Measurements from ENCODE around the gene SHCBP1.

SHCBP1 gene

DNA sequence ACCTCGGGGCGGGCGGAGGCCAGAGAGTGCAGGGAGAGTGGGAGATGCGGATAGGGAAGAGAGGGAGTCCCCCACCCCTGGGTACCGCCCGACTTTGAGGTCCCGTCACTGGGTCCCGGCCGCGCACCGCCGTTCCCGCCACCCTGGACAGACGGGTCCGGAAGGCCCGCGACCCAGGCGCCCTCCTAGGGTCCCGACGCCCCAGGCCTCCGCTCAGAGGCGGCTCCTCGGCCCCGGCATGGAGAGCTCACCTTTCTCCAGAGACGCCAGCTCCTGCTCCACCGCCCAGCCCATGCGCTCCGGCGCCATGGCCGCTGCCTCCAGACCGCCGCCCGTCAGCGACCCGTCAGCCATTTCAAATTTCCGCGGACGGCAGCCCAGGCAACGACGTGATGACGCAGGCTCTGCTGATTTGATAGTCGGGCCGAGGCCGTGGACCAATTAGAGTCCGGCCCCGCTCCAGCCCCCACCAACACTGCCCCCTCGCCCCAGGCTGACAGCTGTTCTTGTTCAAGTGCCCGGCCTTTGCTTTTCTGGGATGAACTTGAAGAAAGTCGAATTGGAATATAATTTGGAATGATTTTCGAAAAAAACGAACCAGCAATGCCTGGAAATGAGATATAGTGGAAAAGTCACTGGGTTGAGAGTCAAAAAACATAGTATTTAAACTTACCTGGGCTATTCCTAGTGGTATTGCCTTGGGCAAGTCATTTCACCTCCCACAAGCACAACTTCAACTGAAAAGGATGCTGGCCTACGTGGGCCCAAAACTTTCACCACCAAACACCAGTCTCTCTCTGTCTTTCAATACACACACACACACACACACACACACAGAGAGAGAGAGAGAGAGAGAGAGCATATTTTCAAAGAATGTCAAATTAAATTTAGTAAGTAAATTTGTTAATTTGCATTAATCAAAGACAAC lies at the start of gene SHCBP1:
Gene SHCBP1 (minus strand): TSS at position 374 of the 928 bp plus-strand sequence. CDS start 20 bp downstream, at position 354.
- H3K27ac ChIP-seq (ENCODE audit: low read depth, low read length) = peak within 1 kb of the TSS; percentile 95
- peak within 1 kb of the TSS; percentile 99 for H3K4me3 ChIP-seq (ENCODE audit: low read length)
- TF ChIP-seq CTCF (IDR thresholded peaks at IDR 0.05; ENCODE audit: low read depth, low read length, poor library complexity, severe bottlenecking) (no peak), EZH2phosphoT487 (IDR thresholded peaks at IDR 0.05; ENCODE audit: borderline replicate concordance, low read length) (no peak)
- H3K4me1 ChIP-seq (ENCODE audit: control insufficient read depth, low read length) = peaks cover 48% of the 10 kb centered on the region
- H3K9me2 ChIP-seq (replicated peaks; ENCODE audit: control insufficient read depth, low read length) = no peaks in the 10 kb centered on the region
- peaks cover 58% of the 10 kb centered on the region for H3K79me2 ChIP-seq (ENCODE audit: control insufficient read depth, low read length)
- no peaks in the 10 kb centered on the region for H3K9me3 ChIP-seq (ENCODE audit: control insufficient read depth, insufficient read depth, low read length)
- H3K4me2 ChIP-seq (ENCODE audit: low read length) = peak within 1 kb of the TSS; percentile 96
- H3K27me3 ChIP-seq (ENCODE audit: control insufficient read depth, low read length) = no peaks in the 10 kb centered on the region
- peaks cover 22% of the 10 kb centered on the region for H3F3A ChIP-seq (ENCODE audit: control insufficient read depth, insufficient read depth)
- H4K20me1 ChIP-seq (ENCODE audit: control insufficient read depth, insufficient read depth, low read depth, low read length) = 0 out of 2 replicates have a peak, but pooled peaks cover 9% of the 10 kb centered on the region
- H3K36me3 ChIP-seq (ENCODE audit: control insufficient read depth, low read length) = peaks cover 46% of the 10 kb centered on the region

DNA sequence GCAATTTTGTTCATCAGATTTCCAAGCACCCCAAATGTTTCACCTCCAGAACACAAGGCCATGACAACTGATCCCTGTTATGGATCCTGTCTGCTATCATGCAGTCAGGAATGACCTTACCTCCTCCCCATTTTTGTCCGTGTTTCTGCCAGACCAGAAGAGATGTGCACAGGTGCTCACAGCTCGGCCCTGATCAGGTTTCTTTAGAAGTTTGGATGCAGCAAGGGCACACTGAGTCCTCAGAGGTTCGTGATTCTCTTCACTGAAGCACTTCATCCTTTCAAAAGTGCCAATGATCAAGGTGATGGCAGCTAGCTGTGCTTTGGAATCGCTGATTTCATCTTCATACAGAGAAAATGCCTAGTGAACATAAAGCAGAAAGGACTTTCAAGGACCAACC lies 40.9 kb upstream of the SHCBP1 start:
- Histone ChIP-seq H3K9me3 (ENCODE audit: control insufficient read depth, insufficient read depth, low read length) (no peaks in the 10 kb centered on the region), H4K20me1 (ENCODE audit: control insufficient read depth, insufficient read depth, low read depth, low read length) (no peaks in the 10 kb centered on the region), H3K27ac (ENCODE audit: low read depth, low read length) (no peak overlapping the region), H3K79me2 (ENCODE audit: control insufficient read depth, low read length) (no peaks in the 10 kb centered on the region), H3K9me2 (replicated peaks; ENCODE audit: control insufficient read depth, low read length) (no peaks in the 10 kb centered on the region), H3K27me3 (ENCODE audit: control insufficient read depth, low read length) (no peaks in the 10 kb centered on the region), H3F3A (ENCODE audit: control insufficient read depth, insufficient read depth) (peaks cover 3% of the 10 kb centered on the region), H3K4me3 (ENCODE audit: low read length) (no peak overlapping the region), H3K4me1 (ENCODE audit: control insufficient read depth, low read length) (peaks cover 20% of the 10 kb centered on the region), H3K36me3 (ENCODE audit: control insufficient read depth, low read length) (peaks cover 72% of the 10 kb centered on the region), H3K4me2 (ENCODE audit: low read length) (no peak overlapping the region)
- TF ChIP-seq CTCF (IDR thresholded peaks at IDR 0.05; ENCODE audit: low read depth, low read length, poor library complexity, severe bottlenecking) (no peak), EZH2phosphoT487 (IDR thresholded peaks at IDR 0.05; ENCODE audit: borderline replicate concordance, low read length) (no peak)

- Histone ChIP-seq H3K36me3 (ENCODE audit: control insufficient read depth, low read length) (peaks cover 54% of the 10 kb centered on the region), H3K4me3 (ENCODE audit: low read length) (no peak overlapping the region), H4K20me1 (ENCODE audit: control insufficient read depth, insufficient read depth, low read depth, low read length) (no peaks in the 10 kb centered on the region), H3K9me2 (replicated peaks; ENCODE audit: control insufficient read depth, low read length) (no peaks in the 10 kb centered on the region), H3K4me1 (ENCODE audit: control insufficient read depth, low read length) (peaks cover 20% of the 10 kb centered on the region), H3K79me2 (ENCODE audit: control insufficient read depth, low read length) (no peaks in the 10 kb centered on the region), H3K27me3 (ENCODE audit: control insufficient read depth, low read length) (no peaks in the 10 kb centered on the region), H3K4me2 (ENCODE audit: low read length) (peak overlapping the region; percentile 33), H3K9me3 (ENCODE audit: control insufficient read depth, insufficient read depth, low read length) (no peaks in the 10 kb centered on the region), H3F3A (ENCODE audit: control insufficient read depth, insufficient read depth) (peaks cover 3% of the 10 kb centered on the region), H3K27ac (ENCODE audit: low read depth, low read length) (peak overlapping the region; percentile 11; the same call in 1 of the 2 replicates)
- TF ChIP-seq CTCF (IDR thresholded peaks at IDR 0.05; ENCODE audit: low read depth, low read length, poor library complexity, severe bottlenecking) = no peak
- TF ChIP-seq EZH2phosphoT487 (IDR thresholded peaks at IDR 0.05; ENCODE audit: borderline replicate concordance, low read length) = no peak
Observed at GRCh38 chr16:46658925-46659324, 37.7 kb upstream of the SHCBP1 start.
